IMR-90 (cell line): Measurements from ENCODE around the gene ETV6. TPM values are rescaled to one million over a fixed set of nuclear protein-coding genes. Genes with fewer than 3 reads are reported as not detected.

Experiments used
- ATAC-seq: fragments of 200-7000 bp; cut with Tn5 transposase; 2 replicates; pipeline ENCODE4 v1.9.1; 2020; ENCODE audit warnings: low read depth, mild to moderate bottlenecking, moderate library complexity
- BruUV-seq: library from RNA; stranded (reverse); fragments of 400-500 nt; replicated peaks from 2 replicates; lab custom pipeline; 2021; lab: Mats Ljungman, UMichigan
- CTCF ChIA-PET: fragments of 300-600 bp; formaldehyde crosslinking; extraction: SDS; loops from one replicate; lab custom pipeline; 2021; ENCODE audit warnings: antibody characterized with exemption; lab: Yijun Ruan, JAX
- POLR2A ChIA-PET: fragments of 300-600 bp; sonication (Branson Sonifier 250); formaldehyde crosslinking; loops from one replicate; lab custom pipeline; 2022; ENCODE audit warnings: antibody characterized with exemption; ENCODE audit not compliant: unreplicated experiment; lab: Charles Lee
- DNase-seq: peaks from one replicate; pipeline ENCODE4 v3.0.0; 2013
- H2AFZ ChIP-seq: replicated peaks from 2 replicates; pipeline ENCODE3; 2013; ENCODE audit warnings: low read length, mild to moderate bottlenecking; ENCODE audit not compliant: poor library complexity
- H2AK5ac ChIP-seq: 2 replicates; pipeline ENCODE4 v1.6.1; 2013; ENCODE audit warnings: low read depth, low read length, inconsistent platforms
- H2AK9ac ChIP-seq: replicated peaks from 2 replicates; pipeline ENCODE3; 2013; ENCODE audit warnings: mild to moderate bottlenecking, low read depth, low read length, moderate library complexity; ENCODE audit not compliant: poor library complexity
- H2BK120ac ChIP-seq: 2 replicates; pipeline ENCODE4 v1.6.1; 2013; ENCODE audit warnings: low read depth, low read length, inconsistent platforms
- H2BK15ac ChIP-seq: 3 replicates; pipeline ENCODE4 v1.6.1; 2013; ENCODE audit warnings: low read depth, low read length, inconsistent platforms
- H2BK20ac ChIP-seq: 2 replicates; pipeline ENCODE4 v1.6.1; 2013; ENCODE audit warnings: low read depth, mild to moderate bottlenecking, inconsistent platforms, low read length, moderate library complexity
- H2BK5ac ChIP-seq: 2 replicates; pipeline ENCODE4 v1.6.1; 2013; ENCODE audit warnings: mild to moderate bottlenecking, low read depth, low read length, inconsistent platforms; ENCODE audit not compliant: poor library complexity, severe bottlenecking
- H3K14ac ChIP-seq: replicated peaks from 2 replicates; pipeline ENCODE4 v1.6.1; 2013; ENCODE audit warnings: low read depth, low read length, inconsistent platforms
- H3K18ac ChIP-seq: 2 replicates; pipeline ENCODE4 v1.6.1; 2013; ENCODE audit warnings: low read depth, low read length, control low read depth
- H3K23ac ChIP-seq: 2 replicates; pipeline ENCODE4 v1.6.1; 2013; ENCODE audit warnings: low read depth, low read length, inconsistent platforms
- H3K27ac ChIP-seq: 2 replicates; pipeline ENCODE4 v1.5.1; 2013; ENCODE audit warnings: mild to moderate bottlenecking, control low read depth, low read length; ENCODE audit not compliant: insufficient read depth
- H3K27me3 ChIP-seq: 2 replicates; pipeline ENCODE4 v1.6.1; 2013; ENCODE audit warnings: low read length; ENCODE audit not compliant: control insufficient read depth, insufficient read depth
- H3K36me3 ChIP-seq: 2 replicates; pipeline ENCODE4 v1.6.1; 2013; ENCODE audit warnings: low read length, mixed read lengths; ENCODE audit not compliant: control insufficient read depth, insufficient read depth
- H3K4ac ChIP-seq: 2 replicates; pipeline ENCODE4 v1.6.1; 2013; ENCODE audit warnings: low read depth, low read length, inconsistent platforms
- H3K4me1 ChIP-seq: 2 replicates; pipeline ENCODE4 v1.6.1; 2013; ENCODE audit warnings: low read length, mixed read lengths; ENCODE audit not compliant: control insufficient read depth, insufficient read depth
- H3K4me2 ChIP-seq: 2 replicates; pipeline ENCODE4 v1.6.1; 2013; ENCODE audit warnings: low read depth, mild to moderate bottlenecking, control low read depth, low read length, moderate library complexity
- H3K4me3 ChIP-seq: 2 replicates; pipeline ENCODE4 v1.5.1; 2013; ENCODE audit warnings: low read depth, mild to moderate bottlenecking, control low read depth, low read length, moderate library complexity; ENCODE audit not compliant: insufficient read depth
- H3K56ac ChIP-seq: 2 replicates; pipeline ENCODE4 v1.6.1; 2013; ENCODE audit warnings: low read length, inconsistent platforms; ENCODE audit not compliant: insufficient read depth; ENCODE audit errors: extremely low read depth
- H3K79me1 ChIP-seq, 2 experiments: 2 replicates each; pipeline ENCODE4 v1.6.1; 2013; ENCODE audit warnings: low read length in 2 of 2, inconsistent platforms in 1 of 2, low read depth in 1 of 2
- H3K9ac ChIP-seq: 2 replicates; pipeline ENCODE4 v1.6.1; 2013; ENCODE audit warnings: low read depth, low read length, control low read depth
- H3K9me1 ChIP-seq: 2 replicates; pipeline ENCODE4 v1.6.1; 2013; ENCODE audit warnings: low read length, inconsistent platforms; ENCODE audit not compliant: insufficient read depth
- H3K9me3 ChIP-seq: 2 replicates; pipeline ENCODE4 v1.6.1; 2013; ENCODE audit warnings: low read length; ENCODE audit not compliant: control insufficient read depth, insufficient read depth
- H4K20me1 ChIP-seq: 2 replicates; pipeline ENCODE4 v1.6.1; 2013; ENCODE audit warnings: low read length, inconsistent platforms; ENCODE audit not compliant: insufficient read depth
- H4K5ac ChIP-seq: 2 replicates; pipeline ENCODE4 v1.6.1; 2013; ENCODE audit warnings: mild to moderate bottlenecking, low read depth, low read length, control low read depth
- H4K8ac ChIP-seq, 2 experiments: 2 replicates each; pipeline ENCODE4 v1.6.1; 2013; ENCODE audit warnings: low read depth in 2 of 2, low read length in 2 of 2, control low read depth in 1 of 2, inconsistent platforms in 1 of 2
- H4K91ac ChIP-seq: 2 replicates; pipeline ENCODE4 v1.6.1; 2013; ENCODE audit warnings: low read depth, low read length, inconsistent platforms; ENCODE audit not compliant: insufficient read depth
- BHLHE40 ChIP-seq: fragments of 150-350 bp; IDR thresholded peaks from 2 replicates; pipeline ENCODE4 v1.6.1; 2016; ENCODE audit warnings: mild to moderate bottlenecking, low read depth, low read length
- CEBPB ChIP-seq: IDR thresholded peaks from 2 replicates; pipeline ENCODE4 v1.6.1; 2012; ENCODE audit warnings: low read depth, low read length, improper control_type of control experiment
- CHD1 ChIP-seq: IDR thresholded peaks from 2 replicates; pipeline ENCODE4 v1.6.1; 2012; ENCODE audit warnings: low read depth, low read length, improper control_type of control experiment
- CTCF ChIP-seq: conservative IDR thresholded peaks from 2 replicates; pipeline ENCODE4 v1.5.1; 2012; ENCODE audit warnings: mild to moderate bottlenecking, low read depth, low read length, improper control_type of control experiment
- FOS ChIP-seq: fragments of 150-350 bp; IDR thresholded peaks from 2 replicates; pipeline ENCODE4 v1.6.1; 2016; ENCODE audit warnings: low read depth, low read length
- MAFK ChIP-seq: IDR thresholded peaks from 2 replicates; pipeline ENCODE4 v1.6.1; 2012; ENCODE audit warnings: low read depth, low read length, improper control_type of control experiment
- MAZ ChIP-seq: IDR thresholded peaks from 2 replicates; pipeline ENCODE4 v1.6.1; 2012; ENCODE audit warnings: low read depth, mild to moderate bottlenecking, low read length, improper control_type of control experiment, moderate library complexity, borderline replicate concordance
- MXI1 ChIP-seq: IDR thresholded peaks from 2 replicates; pipeline ENCODE4 v1.6.1; 2012; ENCODE audit warnings: low read depth, mild to moderate bottlenecking, low read length, moderate library complexity, borderline replicate concordance
- NFE2L2 ChIP-seq: fragments of 150-350 bp; IDR thresholded peaks from 2 replicates; pipeline ENCODE4 v1.6.1; 2016; ENCODE audit warnings: low read depth, mild to moderate bottlenecking, low read length
- POLR2A ChIP-seq: IDR thresholded peaks from 2 replicates; pipeline ENCODE4 v1.6.1; 2012; ENCODE audit warnings: mild to moderate bottlenecking, low read depth, low read length
- RAD21 ChIP-seq: IDR thresholded peaks from 2 replicates; pipeline ENCODE4 v1.6.1; 2012; ENCODE audit warnings: low read length, improper control_type of control experiment
- RCOR1 ChIP-seq: IDR thresholded peaks from 2 replicates; pipeline ENCODE4 v1.6.1; 2012; ENCODE audit warnings: mild to moderate bottlenecking, low read length, improper control_type of control experiment; ENCODE audit not compliant: insufficient replicate concordance
- RFX5 ChIP-seq: IDR thresholded peaks from 2 replicates; pipeline ENCODE4 v1.8.0; 2012; ENCODE audit warnings: low read depth, mild to moderate bottlenecking, low read length, moderate library complexity
- SMC3 ChIP-seq: fragments of 150-350 bp; IDR thresholded peaks from 2 replicates; pipeline ENCODE4 v1.6.1; 2016; ENCODE audit warnings: low read depth, mild to moderate bottlenecking, antibody characterized with exemption, low read length, moderate library complexity
- WGBS, 2 experiments: methylation state at CpG; one replicate each; pipeline versions ENCODE4 v1.1.5 to v1.1.7; 2013; ENCODE audit warnings: missing lambda C conversion rate in 2 of 2; ENCODE audit not compliant: insufficient read length in 1 of 2; ENCODE audit errors: extremely low coverage in 2 of 2; 5-methylcytosine and 5-hydroxymethylcytosine counted together
- dilution Hi-C: fragments of 300-500 bp; cut with HindIII; formaldehyde crosslinking; loops from one replicate; pipeline ENCODE4 v1.14.3; 2018; ENCODE audit warnings: low sequenced_read_pairs; ENCODE audit not compliant: unreplicated experiment
- in situ Hi-C: fragments of 300-500 bp; cut with MboI; formaldehyde crosslinking; loops from 3 replicates; pipeline ENCODE4 v1.14.3; 2019; ENCODE audit warnings: low sequenced_read_pairs, inconsistent platforms, mixed read lengths
- intact Hi-C: fragments of 100-400 bp; cut with micrococcal nuclease; formaldehyde crosslinking; loops from 2 replicates; pipeline ENCODE4 v1.10.0; 2022
- polyA plus RNA-seq, 3 experiments: library from polyadenylated mRNA; depleted of rRNA; stranded (reverse); fragments of >200 nt; gene quantifications; 2 replicates each; pipeline ENCODE4 v1.2.3, GENCODE V29; 2012; ENCODE audit warnings: low replicate concordance in 1 of 3
- total RNA-seq: library from RNA; depleted of rRNA; stranded (reverse); fragments of >200 nt; gene quantifications from 2 replicates; pipeline ENCODE4 v1.2.3, GENCODE V29; 2012
- TF ChIP-seq, protein P1 (sequence below): fragments of 150-350 bp; IDR thresholded peaks from 2 replicates; pipeline ENCODE4 v1.6.1; 2017; ENCODE audit warnings: mild to moderate bottlenecking, antibody characterized with exemption, low read length, low read depth
- TF ChIP-seq, protein P2 (sequence below): fragments of 150-350 bp; IDR thresholded peaks from 2 replicates; pipeline ENCODE4 v1.6.1; 2016; ENCODE audit warnings: low read depth, mild to moderate bottlenecking, low read length, moderate library complexity, borderline replicate concordance

ETV6 gene
- total and polyA plus RNA-seq, 2 of the 4 experiments (the other 2 are of a cell fraction), result 8.4 to 9.9 TPM

DNA sequence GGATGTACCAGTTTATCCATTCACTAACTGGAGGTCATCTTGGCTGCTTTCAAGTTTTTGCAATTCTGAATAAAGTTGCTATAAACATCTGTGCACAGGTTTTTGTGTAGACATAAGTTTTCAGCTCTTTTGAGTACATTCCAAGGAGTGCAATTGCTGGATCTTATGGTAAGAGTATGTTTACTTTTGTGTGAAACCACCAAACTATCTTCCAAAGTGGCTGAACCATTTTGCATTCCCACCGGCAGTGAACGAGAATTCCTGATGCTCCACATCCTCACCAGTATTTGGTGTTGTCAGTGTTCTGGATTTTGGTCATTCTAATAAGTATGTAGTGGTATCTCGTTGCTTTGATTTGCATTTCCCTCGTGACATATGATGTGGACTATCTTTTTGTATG lies 270.8 kb downstream of the ETV6 start:
- H4K20me1 ChIP-seq, result no peaks in the 10 kb centered on the region
- no peak overlapping the region for H3K23ac ChIP-seq
- H4K5ac ChIP-seq, result no peak overlapping the region
- H3K9ac ChIP-seq, result no peak overlapping the region
- TF ChIP-seq BHLHE40 (no peak), RFX5 (no peak), FOS (no peak), CEBPB (no peak), CHD1 (no peak), RCOR1 (no peak), CTCF (no peak), RAD21 (no peak), NFE2L2 (no peak), MAFK (no peak), POLR2A (no peak), SMC3 (no peak), MAZ (no peak), MXI1 (no peak)
- TF ChIP-seq, protein P1, sequence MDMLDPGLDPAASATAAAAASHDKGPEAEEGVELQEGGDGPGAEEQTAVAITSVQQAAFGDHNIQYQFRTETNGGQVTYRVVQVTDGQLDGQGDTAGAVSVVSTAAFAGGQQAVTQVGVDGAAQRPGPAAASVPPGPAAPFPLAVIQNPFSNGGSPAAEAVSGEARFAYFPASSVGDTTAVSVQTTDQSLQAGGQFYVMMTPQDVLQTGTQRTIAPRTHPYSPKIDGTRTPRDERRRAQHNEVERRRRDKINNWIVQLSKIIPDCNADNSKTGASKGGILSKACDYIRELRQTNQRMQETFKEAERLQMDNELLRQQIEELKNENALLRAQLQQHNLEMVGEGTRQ, result no peak
- TF ChIP-seq, protein P2, sequence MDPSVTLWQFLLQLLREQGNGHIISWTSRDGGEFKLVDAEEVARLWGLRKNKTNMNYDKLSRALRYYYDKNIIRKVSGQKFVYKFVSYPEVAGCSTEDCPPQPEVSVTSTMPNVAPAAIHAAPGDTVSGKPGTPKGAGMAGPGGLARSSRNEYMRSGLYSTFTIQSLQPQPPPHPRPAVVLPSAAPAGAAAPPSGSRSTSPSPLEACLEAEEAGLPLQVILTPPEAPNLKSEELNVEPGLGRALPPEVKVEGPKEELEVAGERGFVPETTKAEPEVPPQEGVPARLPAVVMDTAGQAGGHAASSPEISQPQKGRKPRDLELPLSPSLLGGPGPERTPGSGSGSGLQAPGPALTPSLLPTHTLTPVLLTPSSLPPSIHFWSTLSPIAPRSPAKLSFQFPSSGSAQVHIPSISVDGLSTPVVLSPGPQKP, result no peak
- no peaks in the 10 kb centered on the region for H3K79me1 ChIP-seq
- no peak overlapping the region for H2BK20ac ChIP-seq
- BruUV-seq, result no TSS peak
- H3K4me1 ChIP-seq, result no peaks in the 10 kb centered on the region
- H2BK5ac ChIP-seq, result no peak overlapping the region
- H3K4me3 ChIP-seq, result no peak overlapping the region
- H2AK5ac ChIP-seq, result no peak overlapping the region
- no peak overlapping the region for H3K18ac ChIP-seq
- no peak overlapping the region for H3K56ac ChIP-seq
- WGBS, 2 experiments, result no CpG with 5 or more reads among the region's 4 CpGs
- intact Hi-C loops (no loop called here), dilution Hi-C loops (no loop called here), in situ Hi-C loops (no loop called here)
- H3K9me3 ChIP-seq, result no peaks in the 10 kb centered on the region; the same call in 1 of the 2 replicates
- H3K9me1 ChIP-seq, result no peaks in the 10 kb centered on the region
- no peak overlapping the region for H2AFZ ChIP-seq
- H2BK15ac ChIP-seq, result no peak overlapping the region
- ATAC-seq, result no peak
- no peak overlapping the region for H3K4me2 ChIP-seq
- H3K4ac ChIP-seq, result no peak overlapping the region
- peak; percentile 15 for DNase-seq
- H2BK120ac ChIP-seq, result no peak overlapping the region
- no peak overlapping the region for H2AK9ac ChIP-seq
- H4K8ac ChIP-seq, result no peak overlapping the region
- ChIA-PET CTCF (no interaction called here), POLR2A (no interaction called here)
- no peaks in the 10 kb centered on the region for H3K36me3 ChIP-seq
- H3K27ac ChIP-seq, result no peak overlapping the region
- H3K14ac ChIP-seq, result no peak overlapping the region
- no peak overlapping the region for H4K91ac ChIP-seq
- H3K27me3 ChIP-seq, result peaks cover 35% of the 10 kb centered on the region
